ENCODE results near the gene PDGFB.
A peak's percentile ranks its signal among the peaks of the same experiment; 100 is the strongest.

Gene PDGFB

DNA sequence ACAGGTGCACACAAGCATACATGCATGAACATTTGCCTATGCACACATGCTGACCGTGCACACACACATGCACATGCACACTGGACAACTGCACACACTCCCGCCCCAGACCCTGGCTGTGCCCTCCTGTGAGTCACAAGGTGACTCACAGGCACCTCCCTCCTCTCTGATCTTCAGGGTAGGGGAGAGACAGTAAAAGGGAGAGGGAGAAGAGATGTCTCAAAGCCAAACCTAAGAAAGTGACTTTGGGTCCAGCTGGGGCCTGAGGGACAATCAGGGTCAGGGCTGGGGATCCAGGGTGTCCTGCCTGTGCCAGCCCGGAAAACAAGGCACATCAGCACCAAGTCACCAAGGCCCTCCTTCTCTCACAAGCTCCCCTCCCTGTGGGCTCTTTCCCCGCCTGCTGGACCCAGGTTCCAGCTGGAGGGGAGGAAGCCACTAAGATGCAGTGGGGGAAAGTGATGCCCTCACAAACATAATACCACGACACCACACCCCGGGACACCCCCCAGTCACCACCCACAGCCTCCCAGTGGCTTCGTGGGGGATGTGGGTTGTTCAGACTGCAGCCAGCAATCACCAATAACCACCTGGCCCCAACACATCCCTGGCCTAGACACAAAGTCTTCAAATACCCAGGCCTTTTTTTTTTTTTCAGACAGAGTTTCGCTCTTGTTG lies 39.3 kb downstream of the PDGFB start:
- no peak for DNase-seq (ENCODE audit: low spot score)

DNA sequence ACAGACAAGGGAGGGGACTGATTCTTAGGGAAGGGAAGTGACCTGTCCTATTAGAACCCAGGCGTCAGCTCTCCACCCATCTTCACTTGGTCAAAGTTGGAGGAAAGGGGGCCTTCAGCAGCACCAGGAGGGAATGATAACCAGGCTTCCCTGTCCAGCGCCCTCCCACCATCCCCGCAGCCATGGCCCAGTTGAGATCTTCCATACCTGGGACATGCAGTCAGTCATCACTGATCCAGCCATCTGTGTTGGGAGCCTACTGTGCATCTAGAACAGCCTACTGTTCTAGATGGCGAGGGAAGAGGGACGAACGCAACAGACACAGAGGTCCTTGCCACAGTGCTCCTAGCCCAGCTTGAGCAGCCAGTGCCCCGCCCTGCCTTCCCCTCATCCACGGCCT lies 40.6 kb downstream of the PDGFB start:
- no peak for DNase-seq (ENCODE audit: low spot score)

DNA sequence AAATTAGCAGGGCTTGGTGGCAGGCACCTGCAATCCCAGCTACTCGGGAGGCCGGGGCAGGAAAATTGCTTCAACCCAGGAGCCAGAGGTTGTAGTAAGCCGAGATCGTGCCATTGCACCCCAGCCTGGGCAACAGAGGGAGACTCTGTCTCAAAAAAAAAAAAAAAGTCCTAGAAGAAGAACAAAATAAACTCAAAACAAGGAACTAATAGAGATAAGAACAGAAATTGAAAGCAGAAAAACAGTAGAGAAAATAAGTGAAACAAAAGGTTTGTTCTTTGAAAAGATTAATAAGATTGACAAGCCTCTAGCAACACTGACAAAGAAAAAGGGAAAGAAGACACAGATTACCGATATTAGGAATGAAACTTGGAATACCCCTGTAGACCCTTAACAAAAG lies 47.2 kb downstream of the PDGFB start:
- no peak for DNase-seq (ENCODE audit: low spot score)

DNA sequence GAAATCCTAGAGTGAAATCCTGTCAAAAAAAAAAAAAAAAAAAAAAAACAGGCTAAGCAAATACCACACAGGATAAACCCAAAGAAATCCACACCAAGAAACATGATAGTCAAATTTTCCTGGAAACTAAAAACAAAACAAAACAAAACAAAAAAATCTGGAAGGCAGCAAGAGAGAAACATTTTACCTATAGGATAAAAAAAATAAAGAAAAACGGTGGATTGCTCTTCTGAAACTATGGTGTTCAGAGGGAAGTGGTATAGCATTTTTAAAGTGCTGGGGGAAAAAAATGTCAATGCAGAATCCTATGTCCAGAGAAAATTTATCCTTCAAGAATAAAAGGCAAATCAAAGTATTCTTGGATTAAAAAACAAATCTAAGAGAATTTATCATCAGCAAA lies 50.7 kb downstream of the PDGFB start:
- DNase-seq (ENCODE audit: low spot score) = no peak

DNA sequence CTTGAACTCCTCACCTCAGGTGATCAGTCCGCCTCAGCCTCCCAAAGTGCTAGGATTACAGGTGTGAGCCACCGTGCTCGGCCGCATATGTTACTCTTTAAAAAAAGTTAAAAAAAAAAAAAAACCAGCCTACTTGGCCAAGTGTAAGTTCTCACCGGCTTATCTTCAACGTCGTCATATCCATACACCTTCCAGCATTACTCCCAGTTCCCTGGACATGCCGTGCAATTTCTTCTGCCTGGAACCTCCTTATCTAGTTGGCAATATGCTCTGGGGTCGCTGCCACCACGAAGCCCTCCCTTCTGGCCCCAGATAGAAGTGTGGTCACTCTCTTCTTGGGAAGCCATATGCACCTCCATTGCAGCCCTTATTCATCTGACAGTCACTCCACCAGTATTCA lies 56.0 kb downstream of the PDGFB start:
- DNase-seq (ENCODE audit: low spot score) = no peak

DNA sequence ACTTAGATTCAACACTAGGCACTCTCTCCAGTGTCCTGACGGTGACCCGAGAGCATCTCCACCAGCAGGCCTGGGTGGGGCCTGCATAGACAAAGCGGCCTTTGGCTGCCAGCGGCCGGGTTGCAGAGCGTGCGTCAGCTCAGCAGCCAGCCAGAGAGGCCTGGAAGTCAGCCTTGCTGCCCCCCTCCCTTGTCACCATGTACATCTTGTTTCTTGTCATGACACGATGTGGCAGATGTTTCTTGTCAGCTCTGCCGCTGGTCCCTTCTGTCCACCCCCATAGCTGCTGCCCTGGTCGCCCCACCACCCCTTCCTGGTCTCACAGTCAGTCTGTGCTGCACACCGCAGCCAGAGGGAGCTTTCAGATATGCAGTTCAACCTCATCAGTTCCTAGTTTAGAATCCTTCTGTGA lies 59.2 kb downstream of the PDGFB start:
- DNase-seq (ENCODE audit: low spot score) = no peak

DNA sequence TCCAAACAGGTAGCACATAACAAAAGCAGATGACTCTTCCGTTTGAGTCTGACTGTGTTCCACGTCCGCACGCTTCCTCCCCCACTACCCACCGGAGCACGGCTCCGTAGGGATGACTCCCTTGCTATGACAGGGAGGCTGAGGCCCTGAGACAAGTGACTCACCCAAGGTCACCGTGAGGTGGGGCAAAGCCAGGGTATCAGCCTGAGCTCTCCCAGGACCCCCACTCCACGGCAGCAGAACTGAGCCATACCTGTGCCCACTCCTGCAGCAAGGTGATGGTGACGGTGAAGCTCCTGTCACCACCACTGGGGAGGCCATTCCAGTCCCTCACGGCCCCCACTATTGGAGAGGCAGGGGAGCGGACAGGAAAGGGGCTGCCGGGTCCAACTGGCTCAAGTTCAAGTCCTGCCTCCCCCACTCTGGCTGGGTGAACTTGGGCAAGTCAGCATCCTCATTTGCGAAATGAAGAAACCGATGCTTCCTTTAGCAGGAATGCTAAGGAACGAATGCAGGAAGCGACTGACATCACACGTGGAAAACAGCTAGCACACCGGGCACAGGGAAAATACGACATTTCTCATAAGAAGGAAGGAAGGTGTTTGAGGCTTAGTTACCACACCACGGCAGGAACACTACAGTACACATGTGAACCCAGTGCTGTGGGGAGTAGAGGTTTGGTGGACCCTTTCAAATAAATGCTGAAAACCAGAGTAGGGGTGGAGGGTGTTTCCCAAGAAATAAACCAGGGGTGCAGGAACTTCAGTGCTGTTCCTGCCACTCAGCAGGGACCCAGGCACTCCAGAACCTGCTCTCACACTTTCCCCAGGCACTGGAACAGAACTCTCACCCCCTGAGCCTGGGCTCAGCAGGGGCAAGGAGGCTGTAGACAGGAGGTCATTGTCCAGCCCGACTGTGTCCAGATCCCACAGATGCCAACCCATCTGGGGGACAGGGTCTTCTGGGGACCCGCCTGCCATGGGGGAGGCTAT lies 59.9 kb downstream of the PDGFB start:
- no peak for DNase-seq (ENCODE audit: low spot score)

DNA sequence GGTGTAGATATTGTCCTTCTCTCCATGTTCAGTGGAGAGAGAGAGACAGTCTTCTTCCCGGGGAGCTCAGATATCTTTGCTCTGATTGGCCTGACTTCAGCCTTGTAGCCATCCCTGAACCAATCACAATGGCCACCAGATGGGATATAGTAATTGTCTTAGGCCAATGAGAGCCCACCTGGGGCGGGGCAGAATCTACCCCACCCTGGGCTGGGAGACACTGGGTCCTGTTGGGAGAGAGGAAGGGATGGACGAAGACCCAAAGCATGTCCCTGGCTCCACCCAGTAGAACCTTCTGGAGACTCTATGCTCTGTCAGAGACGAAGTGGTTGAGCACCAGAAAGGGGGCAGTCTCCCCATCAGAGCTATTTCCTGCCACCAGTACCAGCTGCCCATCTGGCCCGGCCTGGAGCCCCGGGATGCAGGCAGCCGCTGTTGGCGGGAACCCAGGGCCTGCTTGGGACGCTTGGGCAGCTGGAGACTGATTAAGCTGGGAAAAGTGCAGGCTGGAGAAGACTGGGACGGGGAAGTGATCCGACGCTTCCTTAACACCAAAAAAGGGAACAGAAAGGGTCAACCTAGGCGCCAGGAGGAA lies 60.7 kb downstream of the PDGFB start:
- DNase-seq (ENCODE audit: low spot score) = no peak

DNA sequence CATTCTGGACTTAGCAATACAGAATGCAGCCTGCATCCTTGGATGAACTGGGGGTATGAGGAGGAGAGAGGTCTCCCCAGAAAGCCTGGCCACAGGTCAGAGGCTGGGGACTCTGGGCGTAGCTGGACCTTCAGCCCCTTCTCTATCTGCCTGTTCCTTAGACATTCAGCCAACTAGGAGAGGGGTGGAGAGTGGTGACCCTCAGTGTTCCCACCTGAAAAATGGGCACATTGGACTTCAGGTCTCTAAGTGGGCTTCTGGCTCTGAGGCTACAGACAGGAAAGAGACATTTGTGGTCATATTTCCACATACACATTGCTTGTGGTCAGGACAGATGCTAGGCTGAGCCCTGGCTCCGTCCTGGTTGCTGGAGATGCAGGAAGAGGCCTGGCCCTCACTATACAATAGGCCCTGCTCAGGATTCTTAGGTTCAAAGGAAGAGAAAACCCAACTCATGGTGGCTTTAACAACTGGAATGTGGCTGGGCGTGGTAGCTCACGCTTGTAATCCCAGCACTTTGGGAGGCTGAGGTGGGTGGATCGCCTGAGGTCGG lies 62.2 kb downstream of the PDGFB start:
- DNase-seq (ENCODE audit: low spot score) = no peak

DNA sequence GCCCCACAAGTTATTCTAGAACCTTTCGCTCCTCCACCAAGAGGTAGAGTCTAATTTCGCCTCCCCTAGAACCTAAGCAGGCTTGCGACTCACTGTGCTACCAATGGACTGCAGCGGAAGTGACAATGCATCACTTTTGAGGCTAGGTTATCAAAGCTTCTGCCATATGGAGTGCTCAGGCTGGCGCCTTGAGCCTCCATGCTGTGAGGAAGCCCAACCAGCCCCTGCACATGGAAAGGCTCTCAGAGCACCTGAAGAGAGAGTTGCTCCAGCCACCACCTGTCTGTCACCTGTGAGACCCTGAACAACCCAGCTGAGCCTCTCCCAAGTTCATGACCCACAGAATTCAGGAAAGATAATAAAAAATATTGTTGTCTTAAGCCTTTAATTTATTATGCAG lies 63.0 kb downstream of the PDGFB start:
- DNase-seq (ENCODE audit: low spot score) = no peak

DNA sequence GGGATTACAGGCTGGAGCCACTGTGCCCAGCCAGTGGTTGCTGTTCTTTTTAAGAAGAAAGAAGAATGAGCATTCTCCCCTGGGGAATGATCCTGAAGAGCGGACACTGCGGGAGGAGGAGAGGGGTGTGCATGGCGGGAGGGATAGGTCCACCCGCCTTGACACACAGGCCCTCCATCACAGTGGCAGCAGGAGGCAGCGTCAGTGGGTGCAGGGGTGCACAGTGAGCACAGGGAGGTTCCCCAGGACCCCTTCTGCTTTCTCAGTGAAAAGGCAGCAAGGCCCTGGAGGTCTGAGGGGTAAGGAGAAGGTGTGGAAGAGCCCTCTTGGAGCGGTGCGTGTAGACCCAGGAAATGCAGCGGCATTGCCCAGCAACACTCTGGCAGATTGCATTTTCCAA lies 63.4 kb downstream of the PDGFB start:
- no peak for DNase-seq (ENCODE audit: low spot score)

DNA sequence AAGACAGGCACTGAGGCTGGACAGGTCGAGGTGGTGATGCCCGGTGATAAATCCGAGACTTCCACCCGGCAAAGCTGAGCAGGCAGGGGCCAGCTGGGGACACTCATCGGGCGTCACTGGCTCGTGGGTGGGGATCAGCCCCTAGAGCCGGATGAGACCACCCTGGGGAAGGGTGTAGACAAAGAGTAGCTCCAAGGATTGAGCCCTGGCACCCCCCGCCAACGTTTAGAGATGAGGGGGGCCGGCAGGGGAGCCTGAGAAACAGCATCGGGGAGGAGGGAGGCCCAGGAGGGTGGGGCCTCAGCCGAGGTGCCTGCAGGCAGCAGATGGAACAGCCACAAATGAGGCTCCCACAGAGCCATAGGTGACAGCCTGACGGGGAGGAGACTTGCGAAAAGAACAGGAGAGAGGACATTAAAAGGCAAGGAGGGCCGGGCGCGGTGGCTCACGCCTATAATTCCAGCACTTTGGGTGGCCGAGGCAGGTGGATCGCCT lies 64.9 kb downstream of the PDGFB start:
- DNase-seq (ENCODE audit: low spot score) = no peak

DNA sequence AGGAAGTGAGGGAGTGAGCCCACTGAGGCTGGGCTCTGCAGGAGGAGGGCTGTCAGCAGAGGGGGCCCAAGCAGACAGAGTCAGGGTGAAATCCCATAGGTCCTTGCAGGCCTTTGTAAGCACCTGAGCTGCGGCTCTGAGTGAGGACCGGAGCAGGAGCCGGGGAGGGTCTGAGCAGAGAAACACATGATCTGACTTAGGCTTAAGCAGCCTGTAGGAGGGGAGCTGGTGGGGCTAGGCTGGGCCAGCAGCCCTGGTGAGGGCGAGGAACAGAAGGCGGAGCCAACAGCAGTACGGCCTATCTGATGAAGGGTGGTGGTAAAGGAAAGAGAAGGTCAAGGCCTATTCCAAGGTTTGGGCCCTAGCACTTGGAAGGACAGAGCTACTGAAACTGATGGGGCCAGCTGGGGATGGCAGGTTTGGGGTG lies 65.4 kb downstream of the PDGFB start:
- DNase-seq (ENCODE audit: low spot score) = no peak

DNA sequence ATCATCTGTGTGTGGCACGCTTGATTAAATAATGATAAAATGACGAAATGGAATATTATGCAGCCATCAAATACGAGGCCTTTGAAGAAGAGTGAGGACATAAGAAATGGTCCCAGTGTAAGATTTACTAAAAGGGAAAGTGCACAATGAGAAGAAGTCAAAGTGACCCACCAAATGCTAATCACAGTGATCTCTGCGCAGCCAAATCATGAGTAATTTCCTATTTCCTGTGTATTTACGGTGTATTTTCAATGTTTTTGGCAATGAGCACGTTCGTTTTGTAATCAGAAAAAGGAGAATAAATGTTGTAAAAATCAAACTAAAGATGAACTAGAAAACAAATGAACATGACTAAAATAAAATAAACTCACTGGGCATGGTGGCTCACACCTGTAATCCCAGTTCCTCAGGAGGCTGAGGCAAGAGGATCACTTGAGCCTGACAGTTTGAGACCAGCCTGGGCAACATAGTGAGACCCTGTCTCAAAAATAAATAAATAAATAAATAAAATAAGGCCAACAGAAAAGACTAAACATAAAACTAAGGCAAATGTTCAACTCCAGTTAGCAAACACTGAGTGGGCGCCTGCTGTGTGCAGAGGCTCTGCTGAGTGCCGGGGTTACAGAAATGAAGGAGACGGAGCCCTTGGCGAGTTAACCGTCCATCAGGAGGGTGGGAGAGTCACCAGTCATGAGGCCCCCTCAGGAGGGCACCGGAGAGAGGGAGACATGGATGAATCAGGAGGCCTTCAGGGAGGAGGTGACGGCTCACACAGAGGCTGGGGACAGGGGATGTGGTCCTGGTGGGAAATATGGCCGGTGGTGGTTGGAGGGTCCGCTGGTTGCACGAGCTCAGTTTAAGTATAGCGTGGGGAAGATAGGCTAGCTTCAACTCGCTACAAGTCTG lies 66.3 kb downstream of the PDGFB start:
- DNase-seq (ENCODE audit: low spot score) = no peak

DNA sequence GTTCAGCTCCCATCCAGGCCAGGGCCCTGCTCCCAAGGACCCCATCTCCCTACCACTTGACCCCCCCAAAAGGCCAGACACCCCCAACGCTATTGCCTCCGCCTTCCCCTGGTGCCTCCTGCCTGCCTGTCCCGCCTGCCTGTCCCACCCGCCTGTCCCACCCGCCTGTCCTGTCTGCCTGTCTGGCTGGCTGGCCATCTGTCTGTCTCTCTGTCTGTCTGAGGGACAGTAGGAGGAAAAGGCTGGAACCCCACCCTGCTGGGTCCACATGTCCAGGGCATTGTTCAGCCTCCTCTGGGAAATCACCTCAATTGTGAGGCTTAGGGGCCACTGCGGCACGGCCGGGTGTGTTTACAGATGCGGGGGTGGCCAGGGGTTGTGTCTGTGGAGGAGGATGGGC lies 67.0 kb downstream of the PDGFB start:
- DNase-seq (ENCODE audit: low spot score) = no peak

DNA sequence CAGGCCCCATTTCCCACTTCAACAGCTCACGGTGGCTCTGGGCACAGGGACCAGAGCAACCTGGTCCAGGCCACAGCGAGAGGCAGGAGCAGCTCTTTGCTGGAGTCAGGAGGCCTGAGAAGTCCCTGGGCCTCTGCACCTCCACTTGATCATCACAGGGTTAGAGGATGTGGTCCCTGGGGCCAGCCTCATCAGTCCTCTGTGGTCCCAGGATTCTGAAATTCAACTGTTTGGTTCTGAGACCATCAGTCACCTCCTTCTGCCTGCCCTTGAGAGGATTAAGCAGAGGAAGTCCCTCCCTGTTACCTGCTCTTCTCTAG lies 67.4 kb downstream of the PDGFB start:
- DNase-seq (ENCODE audit: low spot score) = no peak

DNA sequence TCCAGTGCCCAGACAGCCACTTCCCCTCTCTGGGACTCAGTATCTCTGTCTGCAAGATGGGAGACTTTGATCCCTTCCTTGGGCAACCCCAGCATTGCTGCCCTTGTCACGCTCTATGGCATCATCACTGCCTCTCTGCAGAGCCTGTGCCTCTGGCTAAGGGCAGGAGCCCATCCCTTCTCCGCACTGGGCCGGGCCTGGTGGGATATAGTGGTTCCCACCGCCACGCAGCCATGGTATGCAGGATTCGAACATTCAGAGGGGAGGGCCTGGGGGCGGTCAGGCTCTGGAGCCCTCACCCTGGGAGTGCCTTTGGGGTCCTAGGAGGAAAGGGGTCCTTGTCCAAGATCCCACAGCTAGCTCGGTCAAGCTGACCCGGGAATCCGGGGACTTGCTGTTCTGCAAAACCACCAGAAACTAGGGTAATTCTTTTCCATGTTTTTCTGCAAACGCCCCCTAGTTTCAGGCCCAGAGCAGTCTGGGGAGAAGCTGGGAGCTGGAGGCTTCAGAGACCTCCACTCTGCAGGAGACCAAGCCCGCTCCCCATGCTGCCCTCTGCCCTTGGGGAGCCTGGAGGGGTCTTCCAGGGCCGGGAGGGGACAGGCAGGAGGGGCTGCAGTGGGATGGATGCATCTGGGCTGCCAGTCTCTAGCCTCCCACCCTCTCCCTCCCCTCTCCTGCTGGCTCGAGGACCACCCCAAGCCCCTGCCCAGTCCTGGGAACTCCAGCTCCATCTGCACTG lies 67.9 kb downstream of the PDGFB start:
- DNase-seq (ENCODE audit: low spot score) = no peak

DNA sequence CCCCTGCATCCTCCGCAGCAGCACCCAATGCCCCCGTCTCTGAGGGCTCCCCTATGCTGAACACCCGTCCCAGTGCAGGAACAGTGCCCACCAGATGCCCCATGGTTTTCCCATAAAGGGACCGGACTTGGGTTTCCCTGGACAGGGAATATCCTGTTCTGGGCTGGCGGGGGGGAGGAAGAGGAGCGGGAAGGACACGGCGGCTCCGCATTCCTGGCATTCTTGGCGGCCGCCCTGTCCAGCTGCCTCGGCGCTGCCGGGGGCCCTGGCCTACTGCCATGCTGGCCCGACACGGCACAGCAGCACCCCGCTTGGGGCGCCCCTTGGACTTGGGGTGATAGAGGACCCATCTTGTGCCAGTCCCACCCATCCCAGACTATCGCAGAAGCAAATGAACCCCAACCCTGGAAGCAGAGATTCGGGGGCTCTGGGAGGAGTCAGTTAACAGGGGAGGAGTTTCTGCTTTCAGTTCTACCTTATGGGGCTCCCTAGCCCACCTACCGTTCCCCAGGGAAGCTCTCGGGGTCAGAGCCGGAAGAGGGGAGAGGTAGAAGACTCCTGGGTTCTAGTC lies 68.6 kb downstream of the PDGFB start:
- DNase-seq (ENCODE audit: low spot score) = peak; percentile 80

DNA sequence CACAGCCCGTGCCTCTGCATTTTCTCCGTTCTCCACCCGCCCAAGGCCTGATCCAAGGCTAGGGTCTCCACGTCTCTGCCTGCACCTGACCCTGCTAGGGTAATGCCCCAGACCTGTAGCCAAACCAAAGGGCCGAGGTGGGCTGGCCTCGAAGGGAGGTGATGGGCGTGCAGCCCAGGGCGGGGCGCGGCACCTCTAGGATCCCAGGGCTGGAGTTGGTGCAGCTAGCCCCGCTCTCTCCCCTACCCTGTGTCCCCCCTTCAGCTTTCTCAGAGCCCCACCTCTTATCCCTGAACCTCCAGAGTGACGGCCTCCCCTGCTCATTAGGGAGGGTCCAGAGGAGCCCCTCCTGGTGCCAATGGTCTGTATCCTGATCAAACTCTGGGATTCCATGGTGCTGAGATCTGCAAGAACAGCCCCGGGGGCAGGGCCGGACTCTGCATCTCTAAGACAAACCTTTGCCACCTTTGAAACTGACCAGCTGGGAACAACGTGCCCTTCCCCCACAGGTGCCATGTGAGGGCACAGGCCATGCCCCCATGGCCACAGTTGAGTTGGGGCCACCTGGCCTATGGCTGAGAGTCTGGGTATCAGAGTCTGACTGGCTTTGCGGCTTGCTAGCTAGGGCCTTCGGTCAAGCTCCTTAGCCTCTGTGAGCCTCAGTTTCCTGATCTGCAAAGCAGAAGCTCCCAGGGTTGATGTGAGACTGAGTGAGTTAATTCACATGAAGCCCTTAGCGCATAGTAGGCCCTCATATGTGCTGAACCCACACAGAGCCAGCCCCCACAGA lies 69.2 kb downstream of the PDGFB start:
- no peak for DNase-seq (ENCODE audit: low spot score)

Data from left forelimb (tissue), 1 donor.